K562 (cell line): ENCODE data around the gene UBA52. TPM values are rescaled to one million over a fixed set of nuclear protein-coding genes. Genes with fewer than 3 reads are reported as not detected.

Experiments used
- CTBP1 ChIP-seq: fragments of 450-650 bp; IDR thresholded peaks from 2 replicates; pipeline ENCODE4 v1.6.1; 2016; ENCODE audit warnings: borderline replicate concordance
- ID3 ChIP-seq, 2 experiments: fragments of 250-450 bp in 1 of 2; fragments of 450-650 bp in 1 of 2; sonication (Bioruptor Pico) in 1 of 2; IDR thresholded peaks; 2 replicates each; pipeline versions ENCODE4 v1.6.1 to v1.8.0; 2016 to 2021; ENCODE audit warnings: mild to moderate bottlenecking in 2 of 2, moderate library complexity in 2 of 2, missing compliant biosample characterization in 1 of 2, missing genetic modification characterization in 1 of 2
- SIN3B ChIP-seq: fragments of 450-650 bp; IDR thresholded peaks from 2 replicates; pipeline ENCODE4 v1.6.1; 2017; ENCODE audit warnings: low read depth, mild to moderate bottlenecking, moderate library complexity
- TCF3 ChIP-seq: sonication (generic); formaldehyde crosslinking; IDR thresholded peaks from 2 replicates; pipeline ENCODE4 v1.4.0; 2020; ENCODE audit warnings: mild to moderate bottlenecking, missing genetic modification reagents
- THAP12 ChIP-seq: fragments of 250-450 bp; sonication (Bioruptor Pico); IDR thresholded peaks from 2 replicates; pipeline ENCODE4 v1.9.0; 2021; ENCODE audit warnings: mild to moderate bottlenecking, inconsistent platforms
- UBTF ChIP-seq, 2 experiments: IDR thresholded peaks; 2 replicates each; pipeline ENCODE4 v1.6.1; 2012; ENCODE audit warnings: improper control_type of control experiment in 2 of 2, low read depth in 2 of 2, low read length in 2 of 2, borderline replicate concordance in 1 of 2
- polyA plus RNA-seq, 8 experiments: library from polyadenylated mRNA; depleted of rRNA in 4 of 8; stranded (reverse) in 5 of 8; unstranded in 3 of 8; fragments of >200 nt; fragmentation: Nextera tagmentation in 2 of 8; fragmentation: Illumina TruSeq in 1 of 8; extraction: Ambion mirVana in 2 of 8; extraction: Trizol in 1 of 8; gene quantifications; 2 replicates each; pipeline versions ENCODE4 v1.2.1 to v1.2.3, GENCODE V29; 2011 to 2014; ENCODE audit warnings: inconsistent platforms in 1 of 8, missing spikeins in 1 of 8
- total RNA-seq, 7 experiments: library from RNA; depleted of rRNA in 6 of 7; stranded (reverse); fragments of >200 nt in 6 of 7; fragmentation: Illumina TruSeq in 2 of 7; extraction: Trizol in 2 of 7; gene quantifications; 2 replicates each; pipeline versions ENCODE4 v1.2.1 to v1.2.3, GENCODE V29; 2011 to 2021; ENCODE audit warnings: low replicate concordance in 1 of 7
- TF ChIP-seq, protein P1 (sequence below): IDR thresholded peaks from 2 replicates; pipeline ENCODE4 v1.6.1; 2011; ENCODE audit warnings: borderline replicate concordance, low read depth, mild to moderate bottlenecking, moderate library complexity, low read length; ENCODE audit not compliant: insufficient read depth, poor library complexity, severe bottlenecking

Gene UBA52
- total and polyA plus RNA-seq, 9 of the 15 experiments (the other 6 are each of a cell fraction or from before 2014, with no cell fraction given): 1,110 to 2,751 (median 1,733) TPM

DNA sequence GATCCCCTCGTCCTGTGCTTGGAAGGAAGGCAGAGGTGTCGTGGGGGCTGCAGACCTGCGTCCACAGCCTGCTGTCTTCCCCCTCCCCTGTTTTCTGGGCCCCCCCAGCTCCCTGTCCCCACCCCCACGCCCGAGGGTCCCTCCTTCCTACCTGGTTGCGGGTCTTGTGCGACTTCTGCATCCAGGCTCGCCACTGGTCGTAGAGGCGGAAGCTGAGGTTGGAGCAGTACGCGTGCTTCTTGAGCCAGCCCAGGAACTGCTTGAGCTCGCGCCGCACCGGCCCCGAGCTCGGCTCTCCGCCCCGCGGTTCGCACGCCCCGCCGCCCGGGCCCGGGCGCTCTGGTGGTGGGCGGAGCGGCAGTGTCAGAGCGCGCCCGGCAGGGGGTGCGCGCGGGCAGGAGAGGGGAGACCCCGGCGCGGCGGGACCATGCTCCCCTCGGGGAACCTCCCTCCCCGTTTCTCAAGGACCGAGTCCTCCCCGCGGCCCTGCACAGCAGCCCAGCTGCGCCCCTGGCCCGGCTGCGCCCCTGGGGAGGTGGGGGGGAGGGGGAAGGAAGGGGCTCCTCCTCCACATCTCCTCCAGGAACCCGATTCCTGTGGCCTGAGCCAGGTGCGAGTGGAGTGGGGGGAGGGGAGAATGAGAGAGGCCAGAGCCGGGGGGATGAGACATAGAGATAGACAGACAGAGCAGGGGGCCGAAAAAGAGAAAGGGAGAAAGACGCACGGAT lies 22.6 kb downstream of the UBA52 start (continued):
- TF ChIP-seq UBTF (IDR thresholded peaks at IDR 0.05; ENCODE audit: borderline replicate concordance in 1 of 2, low read depth in 2 of 2, low read length in 2 of 2) (peak; percentile 98 to 99), SIN3B (peak; percentile 47; the same call in 1 of the 2 replicates), TCF3 (no peak), ID3 (CRISPR knock-in tag; IDR thresholded peaks at IDR 0.05) (no peak), ID3 (tag; IDR thresholded peaks at IDR 0.05) (0 out of 2 replicates have a peak, but pooled peaks have one; percentile 30), CTBP1 (peak; percentile 92), THAP12 (CRISPR knock-in tag) (peak; percentile 37; the same call in 1 of the 2 replicates)
- TF ChIP-seq, protein P1, sequence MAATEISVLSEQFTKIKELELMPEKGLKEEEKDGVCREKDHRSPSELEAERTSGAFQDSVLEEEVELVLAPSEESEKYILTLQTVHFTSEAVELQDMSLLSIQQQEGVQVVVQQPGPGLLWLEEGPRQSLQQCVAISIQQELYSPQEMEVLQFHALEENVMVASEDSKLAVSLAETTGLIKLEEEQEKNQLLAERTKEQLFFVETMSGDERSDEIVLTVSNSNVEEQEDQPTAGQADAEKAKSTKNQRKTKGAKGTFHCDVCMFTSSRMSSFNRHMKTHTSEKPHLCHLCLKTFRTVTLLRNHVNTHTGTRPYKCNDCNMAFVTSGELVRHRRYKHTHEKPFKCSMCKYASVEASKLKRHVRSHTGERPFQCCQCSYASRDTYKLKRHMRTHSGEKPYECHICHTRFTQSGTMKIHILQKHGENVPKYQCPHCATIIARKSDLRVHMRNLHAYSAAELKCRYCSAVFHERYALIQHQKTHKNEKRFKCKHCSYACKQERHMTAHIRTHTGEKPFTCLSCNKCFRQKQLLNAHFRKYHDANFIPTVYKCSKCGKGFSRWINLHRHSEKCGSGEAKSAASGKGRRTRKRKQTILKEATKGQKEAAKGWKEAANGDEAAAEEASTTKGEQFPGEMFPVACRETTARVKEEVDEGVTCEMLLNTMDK: peak; percentile 6
